Activated CD4-positive, alpha-beta T cell treated with anti-CD3 and anti-CD28 coated beads for 36 hours (primary cell): ENCODE data around the gene RABGAP1L. TPM values are rescaled to one million over a fixed set of nuclear protein-coding genes. Genes with fewer than 3 reads are reported as not detected.

ENCODE experiments used
- ATAC-seq: fragments of 200-7000 bp; cut with Tn5 transposase; one replicate; pipeline ENCODE4 v1.10.0; 2021; ENCODE audit warnings: mild to moderate bottlenecking, moderate library complexity
- CTCF ChIA-PET: fragments of 350-600 bp; sonication (Branson Sonifier 250); formaldehyde crosslinking; loops from one replicate; lab custom pipeline; 2021; ENCODE audit warnings: antibody characterized with exemption; lab: Charles Lee
- POLR2A ChIA-PET: fragments of 350-600 bp; sonication (Branson Sonifier 250); formaldehyde crosslinking; loops from one replicate; lab custom pipeline; 2021; ENCODE audit warnings: antibody characterized with exemption, inconsistent platforms; lab: Charles Lee
- DNase-seq: peaks from one replicate; pipeline ENCODE4 v3.0.0-alpha.2; 2020
- H3K27ac Mint-ChIP-seq: one replicate; pipeline ENCODE4 v1.8.0; 2021; ENCODE audit warnings: mixed read lengths
- H3K27me3 Mint-ChIP-seq: one replicate; pipeline ENCODE4 v1.8.0; 2021; ENCODE audit warnings: mixed read lengths
- H3K36me3 Mint-ChIP-seq: one replicate; pipeline ENCODE4 v1.8.0; 2021; ENCODE audit warnings: low read depth, mixed read lengths
- H3K4me1 Mint-ChIP-seq: one replicate; pipeline ENCODE4 v1.8.0; 2021; ENCODE audit warnings: mixed read lengths
- H3K4me3 Mint-ChIP-seq: one replicate; pipeline ENCODE4 v1.8.0; 2021; ENCODE audit warnings: mild to moderate bottlenecking, moderate library complexity, mixed read lengths
- H3K9me3 Mint-ChIP-seq: one replicate; pipeline ENCODE4 v1.8.0; 2021; ENCODE audit warnings: low read depth, mixed read lengths
- intact Hi-C, 2 experiments: fragments of 100-400 bp; cut with DNase I in 1 of 2; cut with micrococcal nuclease in 1 of 2; formaldehyde crosslinking; loops; one replicate each; pipeline versions ENCODE4 v1.14.2 to v1.15.1; 2022 to 2024; cut with DNase I, micrococcal nuclease
- total RNA-seq, 2 experiments: library from RNA; stranded (reverse); gene quantifications; one replicate each; pipeline ENCODE4 v1.2.3, GENCODE V29; 2021

Gene RABGAP1L
- total RNA-seq, 2 experiments from 2014 or later, result 22.6 to 29.9 TPM

- Mint-ChIP-seq H3K36me3 (peaks cover 11% of the 10 kb centered on the region), H3K27me3 (no peaks in the 10 kb centered on the region), H3K27ac (no peak overlapping the region), H3K9me3 (peaks cover 2% of the 10 kb centered on the region), H3K4me3 (no peak overlapping the region), H3K4me1 (peaks cover 20% of the 10 kb centered on the region)
- intact Hi-C loops, result no loop called here
- no peak for DNase-seq
- no peak for ATAC-seq
- CTCF ChIA-PET, result no interaction called here
- POLR2A ChIA-PET, result interaction anchor here (0.5 kb wide), 1 partner anchor 1619 kb away, joined by 3 read pairs; no protein-coding TSS in a partner anchor
Measured at GRCh38 chr1:174413632-174414031, 254.3 kb downstream of the RABGAP1L start.

- Mint-ChIP-seq H3K27ac (no peak overlapping the region), H3K4me1 (peaks cover 20% of the 10 kb centered on the region), H3K27me3 (no peaks in the 10 kb centered on the region), H3K4me3 (no peak overlapping the region), H3K9me3 (peaks cover 2% of the 10 kb centered on the region), H3K36me3 (peaks cover 11% of the 10 kb centered on the region)
- POLR2A ChIA-PET, result no interaction called here
- intact Hi-C loops, result no loop called here
- DNase-seq (no peak), ATAC-seq (peak; percentile 33)
- CTCF ChIA-PET, result no interaction called here
Measured at GRCh38 chr1:174414203-174414602, 254.9 kb downstream of the RABGAP1L start.

- CTCF ChIA-PET, result interaction anchor here (1.3 kb wide), 2 partner anchors 18 to 153 kb away, joined by 3 to 4 read pairs; no protein-coding TSS in a partner anchor
- intact Hi-C loops, result no loop called here
- ATAC-seq (no peak), DNase-seq (no peak)
- Mint-ChIP-seq H3K9me3 (no peaks in the 10 kb centered on the region), H3K36me3 (peaks cover 9% of the 10 kb centered on the region), H3K4me3 (no peak overlapping the region), H3K27ac (no peak overlapping the region), H3K27me3 (no peaks in the 10 kb centered on the region), H3K4me1 (peaks cover 20% of the 10 kb centered on the region)
- POLR2A ChIA-PET, result interaction anchor here (0.6 kb wide), 1 partner anchor 384 kb away, joined by 3 read pairs; no protein-coding TSS in a partner anchor
Measured at GRCh38 chr1:174415506-174415905, 256.2 kb downstream of the RABGAP1L start.

DNA sequence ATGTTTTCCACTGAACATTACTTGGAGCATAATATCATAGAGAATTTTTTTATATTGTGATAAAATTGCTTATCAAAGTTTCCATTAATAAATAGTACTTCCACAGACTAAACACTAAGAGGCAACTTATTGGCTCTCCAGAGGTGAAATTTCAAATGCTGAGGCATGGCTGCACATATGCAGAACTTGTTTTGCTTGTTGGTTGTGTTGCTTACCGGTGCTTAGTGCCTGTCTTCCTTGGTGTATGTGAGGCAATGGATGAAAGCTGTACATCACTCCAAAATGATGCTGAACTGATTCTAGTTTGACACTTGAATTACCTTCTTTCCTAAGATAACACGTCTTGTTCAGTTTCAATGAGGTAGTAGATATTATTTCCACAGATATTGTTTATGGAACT lies 258.6 kb downstream of the RABGAP1L start:
- intact Hi-C loops, result no loop called here
- Mint-ChIP-seq H3K9me3 (no peaks in the 10 kb centered on the region), H3K27ac (no peak overlapping the region), H3K4me3 (no peak overlapping the region), H3K4me1 (peaks cover 12% of the 10 kb centered on the region), H3K36me3 (peaks cover 2% of the 10 kb centered on the region), H3K27me3 (no peaks in the 10 kb centered on the region)
- DNase-seq, result no peak
- no peak for ATAC-seq
- ChIA-PET CTCF (no interaction called here), POLR2A (no interaction called here)

DNA sequence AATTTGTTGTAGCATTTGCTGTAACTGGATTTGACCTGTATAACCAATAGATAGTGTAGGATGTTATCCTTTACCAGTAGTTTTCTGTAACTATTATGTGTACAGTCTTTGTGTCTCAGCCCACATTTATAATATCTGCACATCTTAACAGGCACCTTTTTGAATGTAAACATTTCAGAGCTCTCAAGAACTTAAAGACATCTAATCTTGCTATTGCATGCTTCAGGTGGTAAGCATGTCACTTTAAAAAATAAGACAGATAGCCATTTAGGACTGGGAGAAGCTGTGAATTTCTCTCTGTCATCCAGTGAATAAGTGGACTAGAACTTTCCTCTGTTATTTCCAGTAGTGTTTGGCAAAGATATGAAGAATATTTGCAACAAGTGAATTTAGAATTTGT lies 265.8 kb downstream of the RABGAP1L start:
- ChIA-PET POLR2A (no interaction called here), CTCF (no interaction called here)
- ATAC-seq (no peak), DNase-seq (no peak)
- no peaks in the 10 kb centered on the region for H3K27me3 Mint-ChIP-seq
- no peaks in the 10 kb centered on the region for H3K36me3 Mint-ChIP-seq
- intact Hi-C loops, result no loop called here
- H3K9me3 Mint-ChIP-seq, result no peaks in the 10 kb centered on the region
- H3K27ac Mint-ChIP-seq, result no peak overlapping the region
- H3K4me3 Mint-ChIP-seq, result no peak overlapping the region
- H3K4me1 Mint-ChIP-seq, result no peaks in the 10 kb centered on the region

DNA sequence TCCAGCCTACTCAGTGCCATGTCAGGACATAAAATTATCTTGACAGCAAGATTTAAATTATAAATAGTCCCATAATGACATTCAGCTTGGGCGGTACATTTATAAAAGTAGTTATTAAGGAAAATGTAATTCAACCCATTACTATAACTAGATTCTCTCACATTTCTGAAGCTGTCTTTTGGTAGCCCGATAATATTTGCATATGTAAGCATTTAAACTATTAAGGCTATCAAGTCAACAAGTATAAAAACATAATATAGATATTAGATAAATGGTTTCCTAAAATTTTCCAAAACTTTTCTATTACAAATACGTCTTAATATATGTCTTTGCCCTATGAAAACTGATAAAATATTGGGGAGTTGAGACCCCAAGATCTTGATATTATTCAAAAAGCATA lies 266.8 kb downstream of the RABGAP1L start:
- Mint-ChIP-seq H3K36me3 (no peaks in the 10 kb centered on the region), H3K27ac (no peak overlapping the region), H3K27me3 (no peaks in the 10 kb centered on the region), H3K9me3 (no peaks in the 10 kb centered on the region), H3K4me3 (no peak overlapping the region), H3K4me1 (no peaks in the 10 kb centered on the region)
- ATAC-seq (no peak), DNase-seq (no peak)
- intact Hi-C loops, result no loop called here
- CTCF ChIA-PET, result no interaction called here
- POLR2A ChIA-PET, result no interaction called here

- ATAC-seq (no peak), DNase-seq (no peak)
- Mint-ChIP-seq H3K36me3 (no peaks in the 10 kb centered on the region), H3K27me3 (no peaks in the 10 kb centered on the region), H3K4me3 (no peak overlapping the region), H3K9me3 (no peaks in the 10 kb centered on the region), H3K27ac (no peak overlapping the region), H3K4me1 (no peaks in the 10 kb centered on the region)
- intact Hi-C loops, result no loop called here
- CTCF ChIA-PET, result interaction anchor here (2.4 kb wide), 1 partner anchor 166 kb away, joined by 6 read pairs; no protein-coding TSS in a partner anchor
- POLR2A ChIA-PET, result no interaction called here
Measured at GRCh38 chr1:174428033-174428432, 268.7 kb downstream of the RABGAP1L start.

DNA sequence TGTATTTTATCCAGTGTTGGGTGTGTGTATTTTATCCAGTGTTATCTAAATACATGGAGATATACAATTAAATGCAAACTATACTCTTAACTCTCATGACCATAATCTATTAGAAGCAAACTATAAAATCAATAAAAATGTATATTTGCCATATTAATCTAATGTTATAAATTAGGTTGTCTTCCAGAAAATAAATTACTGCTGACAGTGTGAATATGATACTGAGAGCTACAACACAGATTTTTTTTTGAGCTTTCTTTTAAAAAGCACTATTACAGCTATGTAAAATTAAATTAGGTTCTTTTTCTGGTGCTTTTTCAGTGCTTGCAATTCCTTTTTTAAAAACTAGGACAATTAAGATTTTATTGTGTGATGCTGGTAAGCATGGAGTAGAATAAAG lies 269.4 kb downstream of the RABGAP1L start:
- CTCF ChIA-PET, result interaction anchor here (0.6 to 2.4 kb wide), 4 partner anchors 69 to 298 kb away, joined by 3 to 6 read pairs (median 4); no protein-coding TSS in a partner anchor
- POLR2A ChIA-PET, result no interaction called here
- no peak overlapping the region for H3K27ac Mint-ChIP-seq
- ATAC-seq (no peak), DNase-seq (no peak)
- H3K4me1 Mint-ChIP-seq, result no peaks in the 10 kb centered on the region
- H3K4me3 Mint-ChIP-seq, result no peak overlapping the region
- H3K36me3 Mint-ChIP-seq, result no peaks in the 10 kb centered on the region
- no peaks in the 10 kb centered on the region for H3K27me3 Mint-ChIP-seq
- intact Hi-C loops, result no loop called here
- H3K9me3 Mint-ChIP-seq, result no peaks in the 10 kb centered on the region

DNA sequence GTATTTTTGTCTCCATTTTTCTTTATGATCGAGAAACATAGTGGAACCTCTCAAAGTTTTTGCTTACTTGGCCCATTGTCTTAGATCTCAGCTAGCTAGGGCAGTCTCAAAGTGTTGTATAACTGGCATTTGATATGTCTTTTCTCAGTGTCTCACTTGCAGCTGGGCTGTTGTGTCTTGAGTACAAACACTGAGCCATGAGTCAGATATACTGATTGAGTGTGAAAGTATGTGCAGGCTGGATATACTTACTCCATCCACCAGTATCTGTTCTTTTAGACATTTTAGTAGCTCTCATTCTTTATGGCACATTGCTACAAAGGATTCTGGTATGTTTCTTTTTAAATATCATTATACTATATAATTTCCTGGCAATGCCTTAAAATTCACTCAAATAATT lies 274.1 kb downstream of the RABGAP1L start:
- H3K27ac Mint-ChIP-seq, result no peak overlapping the region
- H3K27me3 Mint-ChIP-seq, result no peaks in the 10 kb centered on the region
- peaks cover 6% of the 10 kb centered on the region for H3K9me3 Mint-ChIP-seq
- H3K4me3 Mint-ChIP-seq, result no peak overlapping the region
- POLR2A ChIA-PET, result no interaction called here
- no peaks in the 10 kb centered on the region for H3K4me1 Mint-ChIP-seq
- CTCF ChIA-PET, result interaction anchor here (1.3 kb wide), 1 partner anchor 18 kb away, joined by 4 read pairs; no protein-coding TSS in a partner anchor
- no peak for ATAC-seq
- H3K36me3 Mint-ChIP-seq, result peaks cover 12% of the 10 kb centered on the region
- intact Hi-C loops, result no loop called here
- DNase-seq, result no peak

- ATAC-seq, result no peak
- ChIA-PET CTCF (no interaction called here), POLR2A (no interaction called here)
- intact Hi-C loops, result no loop called here
- Mint-ChIP-seq H3K4me3 (no peak overlapping the region), H3K4me1 (peaks cover 2% of the 10 kb centered on the region), H3K36me3 (no peaks in the 10 kb centered on the region), H3K27me3 (no peaks in the 10 kb centered on the region), H3K9me3 (no peaks in the 10 kb centered on the region), H3K27ac (no peak overlapping the region)
- DNase-seq, result no peak
Measured at GRCh38 chr1:174445351-174445750, 286.0 kb downstream of the RABGAP1L start.

GRCh38 chr1:174445817-174446216 lies 286.5 kb downstream of the RABGAP1L start:
- H3K36me3 Mint-ChIP-seq, result no peaks in the 10 kb centered on the region
- ChIA-PET CTCF (no interaction called here), POLR2A (no interaction called here)
- H3K27me3 Mint-ChIP-seq, result no peaks in the 10 kb centered on the region
- H3K4me1 Mint-ChIP-seq, result peaks cover 2% of the 10 kb centered on the region
- ATAC-seq (no peak), DNase-seq (no peak)
- no peaks in the 10 kb centered on the region for H3K9me3 Mint-ChIP-seq
- H3K27ac Mint-ChIP-seq, result no peak overlapping the region
- H3K4me3 Mint-ChIP-seq, result no peak overlapping the region
- intact Hi-C loops, result no loop called here

DNA sequence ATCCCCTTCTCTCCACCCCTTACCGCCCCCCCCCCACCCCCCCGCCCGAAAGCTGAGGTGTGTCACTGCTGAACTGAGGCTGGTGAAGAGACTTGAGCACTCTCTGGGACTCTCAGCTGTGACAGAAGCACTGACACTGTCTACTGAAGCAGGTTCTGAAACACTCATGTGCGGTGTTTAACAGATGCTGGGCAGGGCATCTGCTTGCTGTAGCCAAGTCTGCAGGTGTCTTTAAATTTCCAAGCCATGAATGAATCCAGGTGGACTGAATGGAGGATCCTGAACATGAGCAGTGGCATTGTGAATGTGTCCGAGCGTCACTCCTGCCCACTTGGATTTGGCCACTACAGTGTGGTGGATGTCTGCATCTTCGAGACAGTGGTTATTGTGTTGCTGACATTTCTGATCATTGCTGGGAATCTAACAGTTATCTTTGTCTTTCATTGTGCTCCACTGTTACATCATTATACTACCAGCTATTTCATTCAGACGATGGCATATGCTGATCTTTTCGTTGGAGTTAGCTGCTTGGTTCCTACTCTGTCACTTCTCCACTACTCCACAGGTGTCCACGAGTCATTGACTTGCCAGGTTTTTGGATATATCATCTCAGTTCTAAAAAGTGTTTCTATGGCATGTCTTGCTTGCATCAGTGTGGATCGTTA lies 288.7 kb downstream of the RABGAP1L start, which contains the start of gene GPR52:
TSS of gene GPR52 (plus strand) at position 99 of the 665 bp plus-strand sequence. CDS start at position 247, 148 bp downstream.
- Mint-ChIP-seq H3K27me3 (no peaks in the 10 kb centered on the region), H3K4me1 (peaks cover 2% of the 10 kb centered on the region), H3K27ac (no peak within 1 kb of the TSS), H3K4me3 (no peak within 1 kb of the TSS), H3K9me3 (no peaks in the 10 kb centered on the region), H3K36me3 (no peaks in the 10 kb centered on the region)
- DNase-seq, result no peak
- intact Hi-C loops, result no loop called here
- no peak for ATAC-seq
- CTCF ChIA-PET, result no interaction called here
- POLR2A ChIA-PET, result no interaction called here
